OCI-M1 (cell line): ENCODE data around the gene KCNMA1.
"Not testable (repeated sequence)": the region's sequence is repeated elsewhere in the genome, so short reads cannot be mapped to it uniquely, and the experiment has no call there.

ENCODE experiments used
- DNase-seq: peaks from one replicate; lab custom pipeline; 2025; lab: John Stamatoyannopoulos, UW

KCNMA1 gene

GRCh38 chr10:77583527-77583926 is 54.1 kb downstream of the KCNMA1 start:
- no peak for DNase-seq

DNA sequence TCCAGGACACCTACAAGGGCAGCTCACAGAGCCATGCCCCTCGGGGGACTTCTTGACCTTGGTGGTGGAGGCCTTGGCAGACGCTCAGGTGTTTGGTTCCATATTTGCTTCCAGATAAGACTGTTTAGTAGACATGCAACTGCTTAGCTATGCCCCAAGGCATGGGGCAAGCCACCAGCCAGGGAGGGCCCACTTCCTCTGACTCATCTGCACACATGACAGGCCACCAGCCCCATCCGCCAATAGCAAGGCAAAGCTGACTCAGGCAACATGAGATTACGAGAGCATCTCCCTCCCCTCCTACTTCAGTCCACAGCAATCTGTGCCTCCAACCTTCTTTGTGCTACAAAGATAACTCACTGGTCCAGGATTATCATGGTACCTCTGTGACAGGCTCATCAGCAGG is 54.9 kb downstream of the KCNMA1 start:
- peak; percentile 85 for DNase-seq

- DNase-seq: no peak
Observed at GRCh38 chr10:77581738-77582137, 55.9 kb downstream of the KCNMA1 start.

DNA sequence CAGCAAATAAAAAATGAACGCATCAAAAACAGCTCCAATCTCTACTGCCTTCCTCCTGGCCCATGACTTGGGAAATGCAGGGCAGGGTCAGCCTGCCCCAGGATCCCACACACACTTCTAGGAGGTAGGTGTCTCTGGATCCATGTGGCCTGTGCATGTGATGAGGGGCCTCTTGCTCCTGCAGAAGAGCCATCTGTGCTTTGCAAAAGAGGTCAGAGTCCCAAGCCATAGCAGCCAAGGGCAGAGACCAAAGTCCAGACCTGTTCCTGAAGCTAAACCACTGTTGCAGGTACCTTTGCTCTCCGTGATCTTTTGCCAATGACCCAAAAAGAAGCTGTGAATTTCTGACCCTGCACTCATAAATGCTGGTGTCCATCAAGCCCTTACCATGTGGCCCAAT is 57.1 kb downstream of the KCNMA1 start:
- DNase-seq: no peak

DNA sequence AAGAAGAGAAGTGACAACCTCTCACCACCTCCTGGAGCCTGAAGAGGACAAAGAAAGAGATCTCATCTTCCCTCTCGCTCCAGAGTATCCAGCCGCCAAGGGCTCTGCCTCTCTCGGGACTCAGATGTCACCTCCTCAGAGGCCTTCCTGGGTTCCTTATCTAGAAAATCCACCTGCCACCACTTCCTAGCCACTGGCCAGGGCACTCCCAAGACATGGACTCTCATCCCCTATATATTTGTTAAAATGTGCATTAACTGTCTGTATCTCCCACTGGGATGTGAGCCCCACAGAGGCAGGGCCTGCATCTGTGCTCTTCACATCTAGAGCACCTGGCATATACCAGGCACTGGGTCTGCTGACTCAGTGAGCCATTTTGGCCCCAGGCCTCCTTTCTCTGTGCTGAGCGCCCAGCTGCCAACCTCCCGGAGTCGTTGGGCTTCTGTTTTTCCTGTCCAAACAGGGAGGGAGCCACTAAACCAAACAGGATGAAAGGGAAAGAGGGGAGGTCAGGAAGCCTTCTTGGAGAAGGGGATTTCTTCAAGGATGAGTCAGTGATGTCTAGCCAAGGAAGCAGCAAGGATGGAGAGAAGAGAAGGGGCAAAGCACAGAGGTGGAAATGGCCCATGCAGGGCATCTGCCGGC is 58.9 kb downstream of the KCNMA1 start:
- DNase-seq: no peak

DNA sequence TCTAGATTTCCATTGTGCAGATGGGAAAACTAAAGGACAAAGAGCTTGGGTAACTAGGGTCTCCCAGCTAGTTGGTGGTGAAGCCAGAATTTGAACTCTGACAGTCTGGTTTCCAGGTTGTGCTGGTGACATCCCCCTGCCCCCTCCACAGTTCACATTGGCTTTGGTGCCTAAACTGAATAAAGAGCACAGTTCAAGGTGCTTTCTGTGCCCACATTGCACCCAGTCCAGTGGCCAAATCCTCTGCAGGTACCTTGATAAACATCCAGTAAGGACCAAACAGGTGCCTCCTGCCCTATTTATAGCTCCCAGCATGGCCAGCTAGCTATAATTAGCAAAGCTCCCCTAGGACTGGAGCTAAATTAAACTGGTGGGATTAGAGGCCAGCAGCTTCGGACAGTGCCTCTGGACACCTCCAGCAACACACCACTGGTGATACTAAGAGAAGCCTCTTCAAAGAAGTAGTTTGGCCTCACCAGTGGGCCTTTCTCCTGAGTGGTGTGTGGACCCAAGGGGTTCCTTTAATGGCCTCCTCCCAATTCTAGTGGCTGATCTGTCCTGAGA is 59.9 kb downstream of the KCNMA1 start:
- no peak for DNase-seq

GRCh38 chr10:77576444-77577032 is 61.1 kb downstream of the KCNMA1 start:
- no peak for DNase-seq

- no peak for DNase-seq
Observed at GRCh38 chr10:77576007-77576367, 61.6 kb downstream of the KCNMA1 start.

DNA sequence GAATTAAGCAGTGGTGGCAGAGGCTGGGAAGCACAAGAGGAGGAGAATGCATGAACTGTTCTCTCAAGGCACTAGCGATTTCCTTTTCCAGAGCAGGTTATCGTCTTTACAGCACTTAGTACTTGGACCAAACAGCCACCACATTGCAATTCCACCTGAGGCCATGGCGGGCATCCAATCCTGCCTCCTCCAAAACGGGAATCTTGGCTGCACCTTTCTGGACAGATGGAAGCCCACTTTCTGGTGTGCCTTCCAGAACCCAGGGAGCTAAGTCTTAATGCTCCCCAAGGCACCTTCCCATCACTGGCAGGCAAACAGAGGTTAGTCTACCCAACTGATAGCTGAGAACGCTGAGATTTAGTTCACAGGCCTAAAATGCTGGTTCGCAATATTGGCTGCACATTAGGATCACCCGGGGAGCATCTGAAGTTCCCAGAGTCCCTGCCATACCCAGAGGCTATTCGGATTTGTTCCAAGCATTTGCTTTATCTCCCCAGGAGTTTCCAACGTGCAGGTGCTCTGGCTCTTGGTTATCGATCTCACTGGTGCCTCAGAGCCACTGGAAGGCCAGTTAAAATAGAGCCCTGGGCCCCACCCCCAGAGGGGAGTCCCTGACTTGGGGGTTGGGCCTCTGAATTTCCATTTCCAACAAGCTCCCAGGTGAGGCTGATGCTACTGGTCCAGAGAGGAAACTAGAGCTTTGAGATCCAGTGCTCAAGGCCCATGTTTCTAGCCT is 62.2 kb downstream of the KCNMA1 start:
- DNase-seq: no peak

DNA sequence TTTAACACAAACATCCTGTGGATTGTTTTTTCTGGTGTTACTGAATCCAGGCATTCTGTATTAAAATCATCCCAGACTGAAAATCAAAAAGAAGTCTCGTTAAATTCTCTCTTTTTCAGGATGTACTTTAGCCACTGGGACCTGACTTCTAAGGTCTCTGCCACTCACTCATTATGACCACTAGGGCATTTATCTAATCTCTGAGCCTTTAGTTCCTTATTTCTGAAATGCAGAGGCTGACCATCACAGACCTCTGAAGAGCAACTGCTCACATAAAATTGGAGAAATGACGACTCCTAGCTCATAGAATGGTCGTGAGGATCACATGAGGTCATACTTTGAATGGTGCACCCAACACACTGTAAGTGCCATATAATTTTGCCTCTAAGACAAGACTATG is 63.2 kb downstream of the KCNMA1 start:
- DNase-seq: peak; percentile 82

DNA sequence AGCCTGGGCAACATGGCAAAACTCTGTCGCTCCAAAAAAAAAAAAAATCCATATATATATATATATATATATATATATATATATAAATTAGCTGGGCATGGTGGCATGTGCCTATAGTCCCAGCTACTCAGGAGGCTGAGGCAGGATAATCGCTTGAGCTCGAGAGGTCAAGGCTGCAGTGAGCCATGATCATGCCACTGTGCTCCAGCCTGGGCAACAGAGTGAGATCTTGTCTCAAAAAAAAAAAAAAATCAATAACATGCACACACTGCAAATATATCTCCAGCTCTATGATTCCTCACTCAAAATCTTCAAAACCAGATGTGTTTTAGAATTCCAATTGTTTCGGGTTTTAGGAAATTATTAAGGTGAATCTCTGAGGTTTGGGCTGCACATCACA is 65.1 kb downstream of the KCNMA1 start:
- DNase-seq: not testable (repeated sequence)

DNA sequence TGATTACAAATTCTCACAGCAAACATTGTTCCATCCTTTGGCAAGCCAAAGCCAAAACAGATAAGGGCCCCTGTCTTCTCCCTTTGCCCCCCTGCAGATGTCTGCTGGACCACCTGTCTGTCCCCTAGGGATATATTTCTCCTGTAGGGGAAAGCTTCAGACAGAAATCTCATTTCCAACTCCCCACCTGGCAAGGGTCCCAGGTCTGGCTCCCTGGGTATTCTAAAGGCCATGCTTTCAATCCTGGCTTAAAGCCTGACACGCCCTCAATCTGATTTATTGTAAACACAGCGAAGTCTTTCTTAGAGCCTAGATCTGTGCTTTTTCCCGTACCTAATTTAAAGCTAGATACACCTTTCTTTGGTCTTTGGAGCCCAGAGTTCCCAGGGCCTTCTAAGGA is 66.1 kb downstream of the KCNMA1 start:
- no peak for DNase-seq

GRCh38 chr10:77566914-77567566 is 70.6 kb downstream of the KCNMA1 start:
- DNase-seq: no peak

- DNase-seq: no peak
Observed at GRCh38 chr10:77566236-77566635, 71.4 kb downstream of the KCNMA1 start.

DNA sequence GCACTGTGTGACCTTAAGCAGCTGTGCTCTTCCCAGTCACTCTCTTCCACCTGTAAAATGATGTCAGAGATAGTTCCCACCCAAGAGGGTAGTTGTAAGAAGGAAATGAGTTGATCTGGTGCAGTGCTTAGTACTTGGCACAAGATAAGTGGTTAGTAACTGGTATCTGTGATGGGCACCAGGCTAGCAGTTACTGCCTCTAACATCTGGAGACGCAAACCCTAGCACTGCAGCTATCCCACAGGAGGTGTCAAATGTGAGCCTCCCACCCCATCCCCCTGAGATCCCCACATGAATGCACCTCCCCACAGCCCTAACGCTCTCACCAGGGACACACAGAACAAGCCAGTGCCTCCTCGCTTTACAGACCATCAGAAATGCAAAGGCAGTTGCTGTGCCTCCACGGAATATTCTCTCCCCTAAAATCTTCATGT is 72.0 kb downstream of the KCNMA1 start:
- DNase-seq: no peak

- DNase-seq: no peak
Observed at GRCh38 chr10:77564731-77565589, 72.6 kb downstream of the KCNMA1 start.

GRCh38 chr10:77563638-77564270 is 73.9 kb downstream of the KCNMA1 start:
- DNase-seq: no peak

GRCh38 chr10:77562742-77563141 is 74.9 kb downstream of the KCNMA1 start:
- DNase-seq: peak; percentile 15

DNA sequence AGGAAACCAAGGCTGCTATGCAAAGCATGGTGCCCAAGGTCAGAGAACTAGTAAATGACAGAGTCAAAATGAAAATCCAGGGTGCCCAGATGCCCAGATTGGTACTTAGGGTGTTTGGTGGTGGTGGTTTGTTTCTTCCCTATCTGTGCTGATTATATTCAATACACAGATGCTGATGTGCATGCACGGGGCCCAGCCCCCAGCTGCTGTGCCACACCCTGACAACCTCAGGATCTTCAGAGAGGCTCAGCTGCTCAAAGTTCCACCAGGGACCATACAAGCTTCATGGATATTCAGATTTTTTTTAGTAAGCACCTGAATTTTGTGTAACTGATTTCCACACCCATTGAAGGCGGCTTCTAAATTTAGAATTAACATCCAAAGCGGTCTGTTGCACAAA is 75.6 kb downstream of the KCNMA1 start:
- DNase-seq: no peak

- no peak for DNase-seq
Observed at GRCh38 chr10:77560471-77560870, 77.1 kb downstream of the KCNMA1 start.

GRCh38 chr10:77560052-77560451 is 77.6 kb downstream of the KCNMA1 start:
- no peak for DNase-seq
